GM12878 (cell line): ENCODE measurements around the gene C12orf56.

ENCODE experiments used
- BCL3 ChIP-seq: IDR thresholded peaks from 2 replicates; pipeline ENCODE4 v1.6.1; 2011; ENCODE audit warnings: borderline replicate concordance, low read depth, mild to moderate bottlenecking, moderate library complexity, low read length; ENCODE audit not compliant: insufficient read depth, poor library complexity, severe bottlenecking
- CTCF ChIP-seq, 3 experiments: IDR thresholded peaks in 2 of 3; conservative IDR thresholded peaks in 1 of 3; 2 replicates each; pipeline ENCODE4 v1.5.1; 2011; ENCODE audit warnings: low read depth in 3 of 3, low read length in 3 of 3, mild to moderate bottlenecking in 3 of 3, control low read depth in 2 of 3, moderate library complexity in 2 of 3, inconsistent platforms in 1 of 3, mixed read lengths in 1 of 3; ENCODE audit not compliant: control insufficient read depth in 2 of 3, insufficient read depth in 1 of 3; ENCODE audit errors: extremely low read depth in 1 of 3
- SPI1 ChIP-seq: IDR thresholded peaks from 2 replicates; pipeline ENCODE4 v1.6.1; 2011; ENCODE audit warnings: low read depth, mild to moderate bottlenecking, low read length, moderate library complexity, borderline replicate concordance; ENCODE audit not compliant: insufficient read depth

GRCh38 chr12:64413884-64414283 is 23.3 kb upstream of the C12orf56 start:
- TF ChIP-seq BCL3 (no peak), CTCF (IDR thresholded peaks at IDR 0.05 in 2 of 3, conservative IDR thresholded peaks at IDR 0.05 in 1 of 3; ENCODE audit: control insufficient read depth in 2 of 3, extremely low read depth in 1 of 3, insufficient read depth in 1 of 3, low read depth in 3 of 3, low read length in 3 of 3) (no peak), SPI1 (no peak)
